Gastroesophageal sphincter (tissue), 4 donors: ENCODE data around the gene NACA2. TPM values are rescaled to one million over a fixed set of nuclear protein-coding genes. Genes with fewer than 3 reads are reported as not detected.

Experiments
- ATAC-seq: fragments of 150-250 bp; one replicate; pipeline ENCODE4 v1.9.1; 2016; ENCODE audit warnings: mild to moderate bottlenecking, moderate library complexity
- H3K27ac ChIP-seq, 4 donors: fragments of 200-600 bp; sonication (generic) in 3 of 4; 1 replicate in 3 of 4; 2 replicates in 1 of 4; pipeline ENCODE4 v1.5.1; 2016 to 2019
- H3K27me3 ChIP-seq: fragments of 200-600 bp; sonication (generic); one replicate; pipeline ENCODE4 v1.5.1; 2019
- H3K36me3 ChIP-seq, 2 donors: fragments of 200-600 bp; sonication (generic); one replicate each; pipeline ENCODE4 v1.5.1; 2019; ENCODE audit warnings: control low read depth in 1 of 2
- H3K4me1 ChIP-seq, 3 donors: fragments of 200-600 bp; sonication (generic); 1 replicate in 2 of 3; 2 replicates in 1 of 3; pipeline ENCODE4 v1.5.1; 2016 to 2019; ENCODE audit warnings: control low read depth in 2 of 3
- H3K4me3 ChIP-seq, 2 donors: fragments of 200-600 bp; sonication (generic); one replicate each; pipeline ENCODE4 v1.5.1; 2019; ENCODE audit warnings: mild to moderate bottlenecking in 1 of 2, moderate library complexity in 1 of 2
- H3K9me3 ChIP-seq, 3 donors: fragments of 200-600 bp; sonication (generic); one replicate each; pipeline ENCODE4 v1.5.1; 2017 to 2019; ENCODE audit warnings: control low read depth in 2 of 3
- CTCF ChIP-seq, 4 experiments: fragments of 200-600 bp in 2 of 4; fragments of 450-650 bp in 2 of 4; sonication (generic) in 1 of 4; IDR thresholded peaks; one replicate each; pipeline ENCODE4 v1.5.1; 2017 to 2019; ENCODE audit warnings: antibody characterized with exemption in 4 of 4, mild to moderate bottlenecking in 2 of 4, moderate library complexity in 2 of 4
- EP300 ChIP-seq: sonication (generic); formaldehyde crosslinking; IDR thresholded peaks from one replicate; pipeline ENCODE4 v1.6.1; 2017; ENCODE audit warnings: antibody characterized with exemption, mild to moderate bottlenecking
- POLR2A ChIP-seq, 2 donors: fragments of 450-650 bp; IDR thresholded peaks; one replicate each; pipeline ENCODE4 v1.6.1; 2017; ENCODE audit warnings: antibody characterized with exemption in 2 of 2, mild to moderate bottlenecking in 2 of 2, moderate library complexity in 1 of 2
- POLR2AphosphoS5 ChIP-seq: sonication (generic); formaldehyde crosslinking; IDR thresholded peaks from one replicate; pipeline ENCODE4 v1.6.1; 2017; ENCODE audit warnings: antibody characterized with exemption
- WGBS, 2 donors: methylation state at CpG; one replicate each; pipeline ENCODE4 v1.1.5; 2018; ENCODE audit warnings: low coverage in 1 of 2; 5-methylcytosine and 5-hydroxymethylcytosine counted together
- total RNA-seq, 4 donors: library from RNA; depleted of rRNA; stranded (reverse); fragments of >200 nt; gene quantifications; one replicate each; pipeline ENCODE4 v1.1.0, GENCODE V29; 2016

Gene NACA2
- total RNA-seq = not detected

GRCh38 chr17:61591018-61591417, at the start of gene NACA2:
TSS of gene NACA2 (minus strand) at chr17:61591219. CDS start at chr17:61591180, 39 bp downstream.
- 98 to 100% methylated on average over 3 to 7 of the region's 16 CpGs for WGBS, 2 donors
- Histone ChIP-seq H3K36me3 (no peaks in the 10 kb centered on the region), H3K9me3 (no peaks in the 10 kb centered on the region), H3K27ac (no peak within 1 kb of the TSS), H3K4me3 (no peak within 1 kb of the TSS), H3K27me3 (peaks cover 26% of the 10 kb centered on the region), H3K4me1 (no peaks in the 10 kb centered on the region)
- ATAC-seq = no peak
- TF ChIP-seq EP300 = no peak
- TF ChIP-seq POLR2A (IDR thresholded peaks at IDR 0.05) = no peak
- no peak for TF ChIP-seq CTCF (IDR thresholded peaks at IDR 0.05)
- no peak for TF ChIP-seq POLR2AphosphoS5

- no peak for ATAC-seq
- no peak overlapping the region for H3K4me3 ChIP-seq
- WGBS, 2 donors = 78% methylated on average over 1 of the region's 1 CpG; no CpG with 5 or more reads in 1 of the 2 donors
Measured at GRCh38 chr17:61639818-61640217, 48.8 kb upstream of the NACA2 start.

GRCh38 chr17:61638087-61638486, 47.1 kb upstream of the NACA2 start:
- H3K4me1 ChIP-seq = no peaks in the 10 kb centered on the region
- TF ChIP-seq POLR2AphosphoS5 (no peak), EP300 (no peak), CTCF (IDR thresholded peaks at IDR 0.05) (no peak), POLR2A (IDR thresholded peaks at IDR 0.05) (no peak)
- H3K9me3 ChIP-seq = no peaks in the 10 kb centered on the region
- no peaks in the 10 kb centered on the region for H3K36me3 ChIP-seq
- ATAC-seq = no peak
- H3K27ac ChIP-seq = no peak overlapping the region
- H3K27me3 ChIP-seq = peaks cover 3% of the 10 kb centered on the region
- WGBS, 2 donors = 53 to 67% methylated on average over 1 of the region's 1 CpG
- H3K4me3 ChIP-seq = no peak overlapping the region

More at GRCh38 chr17:61639818-61640217, 48.8 kb upstream of the NACA2 start:
- Histone ChIP-seq H3K27me3 (peaks cover 3% of the 10 kb centered on the region), H3K27ac (no peak overlapping the region), H3K36me3 (no peaks in the 10 kb centered on the region), H3K9me3 (no peaks in the 10 kb centered on the region), H3K4me1 (no peaks in the 10 kb centered on the region)
- no peak for TF ChIP-seq POLR2AphosphoS5
- TF ChIP-seq POLR2A (IDR thresholded peaks at IDR 0.05) = no peak
- no peak for TF ChIP-seq EP300
- TF ChIP-seq CTCF (IDR thresholded peaks at IDR 0.05) = no peak

GRCh38 chr17:61635913-61636432, 45.0 kb upstream of the NACA2 start:
- no peak for ATAC-seq
- no peaks in the 10 kb centered on the region for H3K4me1 ChIP-seq
- no peaks in the 10 kb centered on the region for H3K36me3 ChIP-seq
- WGBS, 2 donors = 17 to 18% methylated on average over 3 of the region's 3 CpGs
- no peaks in the 10 kb centered on the region for H3K9me3 ChIP-seq
- H3K4me3 ChIP-seq = no peak overlapping the region
- TF ChIP-seq CTCF (IDR thresholded peaks at IDR 0.05) (peak in 2 of 4 experiments; percentile 24 to 37), EP300 (no peak)
- no peaks in the 10 kb centered on the region for H3K27me3 ChIP-seq
- H3K27ac ChIP-seq = no peak overlapping the region

- no peaks in the 10 kb centered on the region for H3K4me1 ChIP-seq
Measured at GRCh38 chr17:61634942-61635538, 44.0 kb upstream of the NACA2 start.

More at GRCh38 chr17:61634942-61635538, 44.0 kb upstream of the NACA2 start:
- no peak overlapping the region for H3K27ac ChIP-seq
- WGBS, 2 donors = 72 to 96% methylated on average over 3 to 5 of the region's 5 CpGs
- no peak for TF ChIP-seq EP300
- TF ChIP-seq POLR2A (IDR thresholded peaks at IDR 0.05) = no peak
- TF ChIP-seq CTCF (IDR thresholded peaks at IDR 0.05) = no peak
- no peak for TF ChIP-seq POLR2AphosphoS5
- H3K36me3 ChIP-seq = no peaks in the 10 kb centered on the region
- H3K4me3 ChIP-seq = no peak overlapping the region
- H3K9me3 ChIP-seq = no peaks in the 10 kb centered on the region
- ATAC-seq = no peak
- no peaks in the 10 kb centered on the region for H3K27me3 ChIP-seq
